Heart left ventricle (tissue), 16 donors: Measurements from ENCODE around the gene GATA5. TPM values are rescaled to one million over a fixed set of nuclear protein-coding genes. Genes with fewer than 3 reads are reported as not detected.
"Not testable (repeated sequence)": the region's sequence is repeated elsewhere in the genome, so short reads cannot be mapped to it uniquely, and the experiment has no call there.

Source experiments
- ATAC-seq, 4 donors: fragments of 200-7000 bp; cut with Tn5 transposase; one replicate each; pipeline ENCODE4 v1.9.1; 2020 to 2022; ENCODE audit warnings: moderate library complexity in 4 of 4, mild to moderate bottlenecking in 3 of 4, moderate number of reproducible peaks in 1 of 4
- DNase-seq, 5 donors: peaks; one replicate each; pipeline ENCODE4 v3.0.0-alpha.2; 2020
- H3K27ac ChIP-seq, 12 donors: fragments of 200-600 bp; sonication (generic) in 4 of 12; one replicate each; pipeline versions ENCODE4 v1.5.0 to v1.8.0; 2016 to 2022; ENCODE audit warnings: mild to moderate bottlenecking in 2 of 12
- H3K27me3 ChIP-seq, 9 donors: fragments of 200-600 bp; sonication (generic) in 2 of 9; one replicate each; pipeline versions ENCODE4 v1.5.1 to v1.8.0; 2016 to 2022; ENCODE audit warnings: mild to moderate bottlenecking in 3 of 9
- H3K36me3 ChIP-seq, 9 donors: fragments of 200-600 bp; sonication (generic) in 2 of 9; one replicate each; pipeline versions ENCODE4 v1.5.0 to v1.8.0; 2018 to 2022; ENCODE audit warnings: mild to moderate bottlenecking in 2 of 9
- H3K4me1 ChIP-seq, 12 donors: fragments of 200-600 bp; sonication (generic) in 4 of 12; one replicate each; pipeline versions ENCODE4 v1.5.0 to v1.8.0; 2016 to 2022; ENCODE audit warnings: mild to moderate bottlenecking in 3 of 12
- H3K4me3 ChIP-seq, 12 donors: fragments of 200-600 bp; sonication (generic) in 4 of 12; one replicate each; pipeline versions ENCODE4 v1.5.0 to v1.8.0; 2017 to 2022; ENCODE audit warnings: mild to moderate bottlenecking in 9 of 12, moderate library complexity in 4 of 12
- H3K9me3 ChIP-seq, 12 donors: fragments of 200-600 bp; sonication (generic) in 4 of 12; one replicate each; pipeline versions ENCODE4 v1.5.0 to v1.8.0; 2016 to 2022; ENCODE audit warnings: mild to moderate bottlenecking in 1 of 12
- POLR2A ChIP-seq, 2 donors: fragments of 450-650 bp; IDR thresholded peaks; one replicate each; pipeline ENCODE4 v1.6.1; 2017; ENCODE audit warnings: antibody characterized with exemption in 2 of 2, mild to moderate bottlenecking in 2 of 2, moderate library complexity in 2 of 2
- WGBS, 4 donors: extraction: QIAGEN DNeasy Blood & Tissue Kit in 2 of 4; methylation state at CpG; one replicate each; pipeline versions ENCODE4 v1.1.5 to v1.1.7; 2013 to 2018; 5-methylcytosine and 5-hydroxymethylcytosine counted together
- intact Hi-C, 10 donors: fragments of 100-400 bp; cut with DNase I; formaldehyde crosslinking; loops; one replicate each; pipeline versions ENCODE4 v1.11.1 to v1.14.2; 2022
- polyA plus RNA-seq, 2 donors: library from polyadenylated mRNA; stranded (reverse); fragments of 200-250 nt; gene quantifications; one replicate each; pipeline ENCODE4 v1.2.3, GENCODE V29; 2013
- total RNA-seq, 9 donors: library from RNA; depleted of rRNA in 2 of 9; stranded (reverse); fragments of >200 nt in 2 of 9; fragmentation: NEBNext Ultra II Directional in 3 of 9; extraction: Animal tissue kit (Norgen Biotek cat#: 25700) in 3 of 9; gene quantifications; one replicate each; pipeline versions ENCODE4 v1.1.0 to v1.2.4, GENCODE V29; 2016 to 2023
- TF ChIP-seq, protein P1 (sequence below), 12 donors: fragments of 200-600 bp; sonication (generic) in 4 of 12; IDR thresholded peaks; one replicate each; pipeline versions ENCODE4 v1.5.0 to v1.8.0; 2018 to 2022; ENCODE audit warnings: antibody characterized with exemption in 12 of 12, mild to moderate bottlenecking in 5 of 12
- donor health status: ischemic (EF 13 %, LVEDD 7.1; RV severe dilation, severe dysfunction).
- donor health status: healthy with polysubstance abuse.
- donor health status: DM: no; HTN: yes; CAD: no.
- donor health status: DM: no; HTN: no; CAD: no.
- donor health status: ischemic (EF 25% LVEDD 6.9; RV normal size, moderate dysfunction).
- donor health status: ischemic (EF 25% LVEDD 5.7; RV mildly dilated, moderate dysfunction).
- donor health status: healthy.
- donor health status: DM: yes; HTN: yes; CAD: no.
- donor health status: ischemic (EF 35%, LVEDD 5.7; RV mildly dilated, moderate dysfunction).
- donor health status: nonischemic (EF 11% LVEDD 7.7; RV severe dilation, severe dysfunction).
- donor health status: DM: yes; HTN: yes; CAD: no.
- donor health status: PGD.
- donor health status: ischemic (EF 29% LVEDD 5.4; RV normal size, mild dysfunction).
- donor health status: nonischemic (EF 23%, LVEDD 6.1; RV moderate dilation, normal function).

GATA5 gene
- total and polyA plus RNA-seq, 11 donors, result 0.21 to 7.4 (median 0.98) TPM

DNA sequence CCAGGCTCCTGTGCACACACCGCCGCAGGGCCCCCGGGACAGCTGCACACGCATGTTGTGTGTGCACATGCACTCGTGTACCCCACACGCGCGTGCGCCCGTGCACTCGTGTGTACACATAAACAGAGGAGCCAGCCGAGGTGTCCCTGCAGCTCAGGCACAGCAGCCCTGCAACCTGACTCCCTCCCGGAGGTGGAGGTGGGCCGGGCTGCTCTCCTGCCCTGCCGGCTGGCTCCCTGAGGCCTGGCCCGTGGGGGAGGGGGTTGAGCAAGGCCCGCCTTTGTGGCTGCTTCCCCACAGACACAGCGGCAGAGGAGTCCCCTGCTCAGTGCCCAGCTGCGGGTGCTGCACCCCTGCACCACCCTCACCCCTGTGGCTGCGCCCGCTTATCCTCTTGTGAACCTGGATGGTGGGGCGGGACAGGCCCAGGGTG is 49.1 kb downstream of the GATA5 start:
- intact Hi-C loops, result loop anchor here in 1 of 10 donors (10.0 kb wide), 1 partner anchor 188 kb away; no protein-coding TSS in a partner anchor
- no peak overlapping the region for H3K4me3 ChIP-seq
- DNase-seq, result no peak
- TF ChIP-seq, protein P1, sequence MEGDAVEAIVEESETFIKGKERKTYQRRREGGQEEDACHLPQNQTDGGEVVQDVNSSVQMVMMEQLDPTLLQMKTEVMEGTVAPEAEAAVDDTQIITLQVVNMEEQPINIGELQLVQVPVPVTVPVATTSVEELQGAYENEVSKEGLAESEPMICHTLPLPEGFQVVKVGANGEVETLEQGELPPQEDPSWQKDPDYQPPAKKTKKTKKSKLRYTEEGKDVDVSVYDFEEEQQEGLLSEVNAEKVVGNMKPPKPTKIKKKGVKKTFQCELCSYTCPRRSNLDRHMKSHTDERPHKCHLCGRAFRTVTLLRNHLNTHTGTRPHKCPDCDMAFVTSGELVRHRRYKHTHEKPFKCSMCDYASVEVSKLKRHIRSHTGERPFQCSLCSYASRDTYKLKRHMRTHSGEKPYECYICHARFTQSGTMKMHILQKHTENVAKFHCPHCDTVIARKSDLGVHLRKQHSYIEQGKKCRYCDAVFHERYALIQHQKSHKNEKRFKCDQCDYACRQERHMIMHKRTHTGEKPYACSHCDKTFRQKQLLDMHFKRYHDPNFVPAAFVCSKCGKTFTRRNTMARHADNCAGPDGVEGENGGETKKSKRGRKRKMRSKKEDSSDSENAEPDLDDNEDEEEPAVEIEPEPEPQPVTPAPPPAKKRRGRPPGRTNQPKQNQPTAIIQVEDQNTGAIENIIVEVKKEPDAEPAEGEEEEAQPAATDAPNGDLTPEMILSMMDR (IDR thresholded peaks at IDR 0.05), result no peak
- no peak for TF ChIP-seq POLR2A (IDR thresholded peaks at IDR 0.05)
- H3K9me3 ChIP-seq, result no peaks in the 10 kb centered on the region
- no peaks in the 10 kb centered on the region for H3K36me3 ChIP-seq
- no peak for ATAC-seq
- peaks cover 0 to 2% (median 0%) of the 10 kb centered on the region in 12 donors for H3K4me1 ChIP-seq
- no peak overlapping the region for H3K27ac ChIP-seq
- 69 to 72% (median 69%) methylated on average over 18 to 22 of the region's 22 CpGs for WGBS, 4 donors
- peaks cover 0 to 24% (median 7%) of the 10 kb centered on the region in 9 donors for H3K27me3 ChIP-seq

DNA sequence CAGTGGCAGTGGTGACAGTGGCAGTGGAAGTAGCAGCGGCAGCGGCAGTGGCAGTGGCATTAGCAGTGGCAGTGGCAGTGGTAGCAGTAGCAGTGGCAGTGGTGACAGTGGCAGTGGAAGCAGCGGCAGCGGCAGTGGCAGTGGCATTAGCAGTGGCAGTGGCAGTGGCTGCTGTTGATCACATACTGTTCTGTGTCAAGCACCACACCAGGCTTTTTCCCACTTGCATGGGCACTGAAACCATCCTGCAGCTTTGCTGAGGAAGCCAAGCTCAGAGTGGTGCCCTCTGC is 49.8 kb downstream of the GATA5 start:
- H3K4me3 ChIP-seq, H3K27ac ChIP-seq, DNase-seq, H3K9me3 ChIP-seq, H3K36me3 ChIP-seq, ATAC-seq, H3K4me1 ChIP-seq: not testable (repeated sequence)
- intact Hi-C loops, result loop anchor here in 1 of 10 donors (10.0 kb wide), 1 partner anchor 189 kb away; no protein-coding TSS in a partner anchor
- WGBS, 4 donors, result 91 to 100% (median 97%) methylated on average over 4 of the region's 4 CpGs
- peaks cover 0 to 24% (median 7%) of the 10 kb centered on the region in 9 donors for H3K27me3 ChIP-seq

DNA sequence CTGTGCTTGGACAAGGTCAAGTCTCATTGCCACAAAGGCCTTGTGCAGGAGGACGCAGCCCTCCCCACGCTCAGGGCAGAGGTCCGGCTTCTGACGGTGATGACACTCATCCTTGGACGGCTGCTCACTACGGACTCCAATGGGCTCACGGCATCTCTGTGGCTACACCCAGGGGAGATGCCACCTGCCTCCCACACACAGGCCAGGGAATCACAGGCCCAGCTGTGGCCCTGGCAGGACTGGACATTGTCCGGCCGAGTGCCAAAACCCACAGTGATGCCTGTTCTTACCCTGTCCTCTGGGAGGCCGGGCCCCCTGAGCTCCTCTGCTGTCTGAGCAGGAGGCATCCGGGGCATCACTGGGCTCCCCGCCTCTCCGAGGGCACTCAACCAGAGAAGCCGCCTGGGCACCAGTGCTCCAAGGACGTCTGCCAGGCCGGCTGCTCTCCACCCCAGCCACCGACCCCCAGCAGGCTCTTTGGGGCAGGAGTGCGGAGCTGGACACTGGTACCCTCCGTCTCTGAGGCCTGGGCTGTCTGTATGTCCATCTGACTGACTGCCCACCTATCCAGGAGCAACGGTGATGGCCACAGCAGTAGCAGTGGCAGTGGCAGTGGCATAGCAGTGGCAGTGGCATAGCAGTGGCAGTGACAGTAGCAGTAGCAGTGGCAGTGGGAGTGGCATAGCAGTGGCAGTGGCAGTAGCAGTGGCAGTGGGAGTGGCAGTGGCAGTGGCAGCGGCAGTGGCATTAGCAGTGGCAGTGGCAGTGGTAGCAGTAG is 50.3 kb downstream of the GATA5 start:
- intact Hi-C loops, result loop anchor here in 1 of 10 donors (10.0 kb wide), 1 partner anchor 189 kb away; no protein-coding TSS in a partner anchor

DNA sequence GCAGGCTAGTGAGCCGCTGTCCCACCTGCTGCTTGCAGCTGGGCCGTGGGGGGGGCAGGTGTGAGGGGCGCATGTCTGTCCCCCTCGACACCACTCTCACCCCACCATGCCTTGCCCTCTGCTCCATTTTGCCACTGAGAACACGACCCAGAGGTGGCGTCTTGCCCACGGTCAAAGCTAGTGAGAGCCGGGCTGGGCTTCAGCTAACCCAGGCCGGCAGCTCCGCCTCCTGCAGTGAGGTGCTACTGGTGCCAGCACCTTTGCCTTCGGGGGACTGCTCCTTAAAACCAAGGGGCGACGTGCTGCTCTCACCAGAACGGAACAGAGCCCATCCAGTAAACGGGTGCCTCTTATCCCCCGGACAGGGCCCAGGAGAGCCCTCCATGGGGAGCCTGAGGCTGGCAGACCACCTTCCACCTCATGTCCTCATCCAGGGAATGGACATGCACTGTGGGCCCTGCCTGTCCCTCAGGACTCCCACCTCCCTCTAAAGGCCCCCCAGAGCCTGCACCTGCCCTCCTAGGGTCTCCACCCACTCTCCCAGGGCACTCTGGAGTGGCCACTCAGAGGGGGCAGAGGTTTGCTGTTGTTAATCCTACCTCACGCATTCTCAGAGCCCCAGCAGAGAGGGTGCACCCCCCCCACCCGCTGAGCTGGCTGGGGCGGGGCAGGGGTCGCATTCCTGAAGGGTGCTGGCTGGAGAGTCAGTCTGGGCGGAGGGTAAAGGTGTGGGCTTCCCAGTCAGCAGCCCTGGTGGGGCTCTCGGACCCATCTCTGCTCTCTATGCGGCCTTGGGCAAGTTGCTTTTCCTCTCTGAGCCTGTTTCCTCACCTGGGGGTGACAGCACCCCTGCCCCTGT is 51.3 kb downstream of the GATA5 start:
- peak in 1 of 4 donors; percentile 50 for ATAC-seq
- Histone ChIP-seq H3K9me3 (no peaks in the 10 kb centered on the region), H3K36me3 (no peaks in the 10 kb centered on the region), H3K27me3 (peaks cover 0 to 24% (median 7%) of the 10 kb centered on the region in 9 donors), H3K4me3 (no peak overlapping the region), H3K4me1 (peaks cover 0 to 2% (median 0%) of the 10 kb centered on the region in 12 donors), H3K27ac (no peak overlapping the region)
- 50 to 59% (median 52%) methylated on average over 13 to 23 of the region's 23 CpGs for WGBS, 4 donors
- DNase-seq, result no peak
- TF ChIP-seq POLR2A (IDR thresholded peaks at IDR 0.05), result no peak
- TF ChIP-seq, protein P1 (IDR thresholded peaks at IDR 0.05), result no peak
- intact Hi-C loops, result loop anchor here in 1 of 10 donors (10.0 kb wide), 1 partner anchor 190 kb away; no protein-coding TSS in a partner anchor

More for the DNA sequence above, 50.3 kb downstream of the GATA5 start:
- peaks cover 0 to 24% (median 7%) of the 10 kb centered on the region in 9 donors for H3K27me3 ChIP-seq
- H3K9me3 ChIP-seq, result no peaks in the 10 kb centered on the region
- DNase-seq (no peak), ATAC-seq (no peak)
- no peak overlapping the region for H3K27ac ChIP-seq
- 82 to 93% (median 89%) methylated on average over 18 to 21 of the region's 21 CpGs for WGBS, 4 donors
- H3K4me1 ChIP-seq, result peaks cover 0 to 2% (median 0%) of the 10 kb centered on the region in 12 donors
- H3K4me3 ChIP-seq, result no peak overlapping the region
- TF ChIP-seq, protein P1 (IDR thresholded peaks at IDR 0.05), result no peak
- TF ChIP-seq POLR2A (IDR thresholded peaks at IDR 0.05), result no peak
- H3K36me3 ChIP-seq, result no peaks in the 10 kb centered on the region
